HG02571 (cell line): ENCODE data around the gene SMIM1.

Experiments
- ATAC-seq: cut with Tn5 transposase; IDR thresholded peaks from one replicate; pipeline ENCODE4 v1.9.1; 2021; ENCODE audit warnings: mild to moderate bottlenecking, moderate library complexity; ENCODE audit not compliant: unreplicated experiment

Gene SMIM1

DNA sequence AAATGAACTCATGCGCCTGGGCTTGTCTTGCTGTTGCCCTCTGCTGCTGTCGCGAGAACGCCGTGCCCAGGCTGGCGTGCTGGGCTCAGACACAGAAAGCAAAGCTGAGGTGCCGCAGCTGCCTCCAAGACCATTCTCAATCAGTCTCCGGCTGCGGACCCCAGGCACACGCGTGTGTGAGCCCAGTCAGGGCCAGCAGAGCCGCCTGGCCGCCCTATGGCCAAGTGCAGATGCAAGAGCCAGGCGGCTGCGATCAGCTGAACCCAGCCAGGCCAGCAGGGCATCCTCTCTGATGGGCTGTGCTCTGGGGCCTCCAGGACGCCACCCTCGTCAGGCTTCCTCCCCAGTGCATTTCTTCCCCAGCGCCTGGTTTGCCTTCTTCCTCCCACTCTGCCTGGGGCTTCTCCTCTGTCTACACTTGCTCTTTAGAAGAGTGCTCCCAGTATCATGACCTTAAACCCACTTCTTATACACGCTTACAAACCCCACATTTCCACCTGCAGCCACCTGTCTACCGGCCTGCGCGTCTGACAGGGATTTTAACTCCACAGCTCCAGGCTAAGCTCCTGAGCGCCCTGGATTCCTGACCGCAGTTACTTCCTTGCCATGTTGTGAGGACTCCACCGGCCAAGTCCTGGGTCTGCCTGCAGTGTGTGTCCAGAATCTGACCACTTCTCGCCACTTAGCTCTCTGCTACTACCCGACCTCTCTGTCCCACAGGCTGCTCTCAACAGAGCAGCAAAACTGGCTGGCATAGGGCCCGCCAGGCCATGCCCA is 45.5 kb downstream of the SMIM1 start:
- ATAC-seq: no peak

DNA sequence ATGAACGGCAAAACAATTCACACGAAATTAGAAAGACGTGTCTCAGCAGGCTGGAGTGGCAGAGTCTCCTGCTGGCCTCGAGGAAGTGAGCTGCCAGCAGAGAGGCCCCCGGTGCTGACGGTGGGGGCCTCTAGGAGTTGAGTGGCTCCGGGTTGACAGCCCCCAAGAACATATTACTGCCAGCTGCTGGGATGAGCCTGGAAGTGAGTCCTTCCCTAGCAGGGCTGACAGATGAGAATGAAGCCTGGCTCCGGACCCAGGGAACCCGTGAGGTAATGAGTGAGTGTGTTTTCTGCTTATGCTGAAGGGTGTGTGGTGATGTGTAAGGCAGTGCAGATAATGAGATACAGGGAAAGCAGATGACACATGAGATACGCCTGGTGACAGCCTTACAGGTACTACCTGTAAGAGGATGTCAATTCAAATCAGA is 47.2 kb downstream of the SMIM1 start:
- ATAC-seq: no peak

- ATAC-seq: no peak
Observed at GRCh38 chr1:3820316-3820715, 47.8 kb downstream of the SMIM1 start.

- ATAC-seq: no peak
Observed at GRCh38 chr1:3821004-3821403, 48.5 kb downstream of the SMIM1 start.

DNA sequence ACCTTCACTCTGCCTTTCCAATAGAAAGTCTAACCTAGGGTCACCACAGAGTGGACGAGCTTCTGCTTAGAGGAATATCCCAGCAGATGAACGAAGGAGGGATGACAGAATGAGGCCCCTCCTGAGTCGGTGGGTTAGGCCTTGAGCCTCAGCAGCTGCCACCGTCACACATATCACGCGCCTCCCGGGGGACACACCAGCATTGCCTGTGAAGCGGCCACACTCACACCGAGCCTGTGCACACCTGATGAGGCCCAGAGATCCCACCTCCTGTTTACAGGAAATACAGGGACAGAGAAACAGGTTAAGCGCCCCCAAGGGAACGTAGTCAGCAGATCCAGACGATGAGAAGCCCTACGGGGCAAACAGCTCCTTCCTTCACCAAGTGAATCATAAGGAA is 48.9 kb downstream of the SMIM1 start:
- ATAC-seq: no peak

GRCh38 chr1:3821908-3822307 is 49.4 kb downstream of the SMIM1 start:
- no peak for ATAC-seq

- ATAC-seq: no peak
Observed at GRCh38 chr1:3822421-3822820, 49.9 kb downstream of the SMIM1 start.

GRCh38 chr1:3824650-3825049 is 52.1 kb downstream of the SMIM1 start:
- ATAC-seq: no peak

- ATAC-seq: no peak
Observed at GRCh38 chr1:3825356-3825755, 52.8 kb downstream of the SMIM1 start.
